Pancreas (tissue), 10 donors: ENCODE measurements around the gene SLC30A7. TPM values are rescaled to one million over a fixed set of nuclear protein-coding genes. Genes with fewer than 3 reads are reported as not detected.
"Not testable (repeated sequence)": the region's sequence is repeated elsewhere in the genome, so short reads cannot be mapped to it uniquely, and the experiment has no call there.

Experiments used
- ATAC-seq, 4 donors: fragments of 200-7000 bp; cut with Tn5 transposase; one replicate each; pipeline versions ENCODE4 v1.8.0 to v1.9.1; 2020; ENCODE audit warnings: mild to moderate bottlenecking in 4 of 4, moderate library complexity in 4 of 4
- DNase-seq, 6 donors: peaks; one replicate each; pipeline ENCODE4 v3.0.0-alpha.2; 2020
- FAIRE-seq: peaks from 2 replicates; lab custom pipeline; 2012; peaks lifted over from hg19 to GRCh38; lab: Jason Lieb, UNC
- H3K27ac ChIP-seq, 4 donors: fragments of 200-600 bp; sonication (generic); 1 replicate in 3 of 4; 2 replicates in 1 of 4; pipeline versions ENCODE4 v1.5.0 to v1.8.0; 2020
- H3K27me3 ChIP-seq, 4 donors: fragments of 200-600 bp; one replicate each; pipeline ENCODE4 v1.8.0; 2021
- H3K36me3 ChIP-seq, 3 donors: fragments of 200-600 bp; sonication (generic) in 1 of 3; one replicate each; pipeline versions ENCODE4 v1.5.0 to v1.8.0; 2020 to 2021
- H3K4me1 ChIP-seq, 3 donors: fragments of 200-600 bp; one replicate each; pipeline ENCODE4 v1.8.0; 2021
- H3K4me3 ChIP-seq, 4 donors: fragments of 200-600 bp; sonication (generic) in 2 of 4; one replicate each; pipeline versions ENCODE4 v1.5.0 to v1.8.0; 2020 to 2021
- H3K9me3 ChIP-seq, 4 donors: fragments of 200-600 bp; one replicate each; pipeline ENCODE4 v1.8.0; 2021
- CTCF ChIP-seq, 4 donors: fragments of 200-600 bp; sonication (generic) in 3 of 4; IDR thresholded peaks; one replicate each; pipeline versions ENCODE4 v1.5.0 to v1.8.0; 2021; ENCODE audit warnings: antibody characterized with exemption in 4 of 4
- WGBS, 2 donors: extraction: QIAGEN DNeasy Blood & Tissue Kit; methylation state at CpG; one replicate each; pipeline ENCODE4 v1.1.7; 2013; 5-methylcytosine and 5-hydroxymethylcytosine counted together
- intact Hi-C, 3 donors: fragments of 100-400 bp; cut with DNase I; formaldehyde crosslinking; loops; one replicate each; pipeline versions ENCODE4 v1.11.1 to v1.14.2; 2022
- polyA plus RNA-seq, 2 donors: library from polyadenylated mRNA; stranded (reverse); fragments of 200-250 nt; gene quantifications; one replicate each; pipeline ENCODE4 v1.2.3, GENCODE V29; 2013
- total RNA-seq, 6 donors: library from RNA; stranded (reverse); fragmentation: NEBNext Ultra II Directional in 4 of 6; extraction: Animal tissue kit (Norgen Biotek cat#: 25700) in 4 of 6; gene quantifications; one replicate each; pipeline versions ENCODE4 v1.2.1 to v1.2.4, GENCODE V29; 2021 to 2023
- donor health status: healthy with polysubstance abuse.
- donor health status: DM: no; HTN: no; CAD: no; lungs with moderate emphysema.
- donor health status: DM: no; HTN: no; CAD: no.
- donor health status: control.
- donor health status: control.
- donor health status: Bipolar disorder and iron deficiency.
- donor health status: DM: yes; HTN: yes; CAD: no.
- donor health status: DM: no; HTN: no; CAD: no.
- donor health status: DM: no; HTN: no; CAD: no.
- donor health status: DM: yes; HTN: yes; CAD: no.

SLC30A7 gene
- total and polyA plus RNA-seq, 8 donors, result 2.5 to 21.4 (median 11.0) TPM

GRCh38 chr1:100942304-100943046, 46.6 kb downstream of the SLC30A7 start:
- DNase-seq, result no peak
- TF ChIP-seq CTCF (IDR thresholded peaks at IDR 0.05), result no peak
- no peak overlapping the region for H3K27ac ChIP-seq
- FAIRE-seq, result no peak
- no peak for ATAC-seq
- peaks cover 0 to 3% (median 0%) of the 10 kb centered on the region in 3 donors for H3K4me1 ChIP-seq
- H3K4me3 ChIP-seq, result no peak overlapping the region
- intact Hi-C loops, result no loop called here
- H3K36me3 ChIP-seq, result no peaks in the 10 kb centered on the region
- no peaks in the 10 kb centered on the region for H3K9me3 ChIP-seq
- WGBS, 2 donors, result 72 to 82% methylated on average over 2 of the region's 2 CpGs
- H3K27me3 ChIP-seq, result no peaks in the 10 kb centered on the region

DNA sequence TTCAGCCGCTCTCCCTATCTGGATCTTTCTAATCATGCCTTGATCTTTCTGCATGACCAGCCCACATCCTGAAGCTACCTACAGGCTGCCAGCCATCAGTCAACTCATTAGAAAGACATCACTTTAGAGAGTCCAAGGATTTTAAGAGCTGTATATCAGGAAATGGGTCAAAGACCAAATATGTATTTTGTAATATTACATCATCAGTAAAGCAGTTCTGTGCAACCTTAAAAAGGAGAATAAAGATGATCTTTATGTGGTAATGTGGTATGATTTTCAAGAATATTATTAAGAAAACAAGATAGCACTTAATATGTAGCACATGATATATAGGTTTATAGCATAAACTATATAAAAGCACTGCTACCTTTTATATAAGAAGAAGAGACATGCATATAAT, 47.6 kb downstream of the SLC30A7 start:
- DNase-seq (no peak), FAIRE-seq (no peak), ATAC-seq (no peak)
- TF ChIP-seq CTCF (IDR thresholded peaks at IDR 0.05), result no peak
- Histone ChIP-seq H3K36me3 (no peaks in the 10 kb centered on the region), H3K4me1 (peaks cover 0 to 3% (median 0%) of the 10 kb centered on the region in 3 donors), H3K27ac (no peak overlapping the region), H3K4me3 (no peak overlapping the region), H3K9me3 (no peaks in the 10 kb centered on the region), H3K27me3 (no peaks in the 10 kb centered on the region)
- intact Hi-C loops, result no loop called here
- WGBS, 2 donors, result 91 to 95% methylated on average over 1 of the region's 1 CpG

GRCh38 chr1:100946064-100946463, 50.2 kb downstream of the SLC30A7 start:
- H3K4me3 ChIP-seq, intact Hi-C loops, FAIRE-seq, H3K36me3 ChIP-seq, H3K27ac ChIP-seq, ATAC-seq, H3K27me3 ChIP-seq, H3K9me3 ChIP-seq, H3K4me1 ChIP-seq, DNase-seq: not testable (repeated sequence)
- 87 to 96% methylated on average over 3 of the region's 3 CpGs for WGBS, 2 donors

DNA sequence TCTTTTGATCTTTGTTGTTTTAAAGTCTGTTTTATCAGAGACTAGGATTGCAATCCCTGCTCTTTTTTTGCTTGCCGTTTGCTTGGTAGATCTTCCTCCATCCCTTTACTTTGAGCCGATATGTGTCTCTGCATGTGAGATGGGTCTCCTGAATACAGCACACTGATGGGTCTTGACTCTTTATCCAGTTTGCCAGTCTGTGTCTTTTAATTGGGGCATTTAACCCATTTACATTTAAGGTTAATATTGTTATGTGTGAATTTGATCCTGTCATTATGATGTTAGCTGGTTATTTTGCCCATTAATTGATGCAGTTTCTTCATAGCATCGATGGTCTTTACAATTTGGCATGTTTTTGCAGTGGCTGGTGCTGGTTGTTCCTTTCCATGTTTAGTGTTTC, 51.9 kb downstream of the SLC30A7 start:
- H3K4me3 ChIP-seq, H3K27ac ChIP-seq, H3K4me1 ChIP-seq, H3K9me3 ChIP-seq, FAIRE-seq, intact Hi-C loops, H3K27me3 ChIP-seq, H3K36me3 ChIP-seq, ATAC-seq, DNase-seq: not testable (repeated sequence)
- 95 to 99% methylated on average over 3 of the region's 3 CpGs for WGBS, 2 donors

- H3K9me3 ChIP-seq, intact Hi-C loops, H3K4me3 ChIP-seq, FAIRE-seq, H3K4me1 ChIP-seq, H3K36me3 ChIP-seq, ATAC-seq, H3K27me3 ChIP-seq, DNase-seq, H3K27ac ChIP-seq: not testable (repeated sequence)
- WGBS, 2 donors, result 92 to 97% methylated on average over 7 of the region's 7 CpGs
Observed at GRCh38 chr1:100948721-100949405, 53.0 kb downstream of the SLC30A7 start.

DNA sequence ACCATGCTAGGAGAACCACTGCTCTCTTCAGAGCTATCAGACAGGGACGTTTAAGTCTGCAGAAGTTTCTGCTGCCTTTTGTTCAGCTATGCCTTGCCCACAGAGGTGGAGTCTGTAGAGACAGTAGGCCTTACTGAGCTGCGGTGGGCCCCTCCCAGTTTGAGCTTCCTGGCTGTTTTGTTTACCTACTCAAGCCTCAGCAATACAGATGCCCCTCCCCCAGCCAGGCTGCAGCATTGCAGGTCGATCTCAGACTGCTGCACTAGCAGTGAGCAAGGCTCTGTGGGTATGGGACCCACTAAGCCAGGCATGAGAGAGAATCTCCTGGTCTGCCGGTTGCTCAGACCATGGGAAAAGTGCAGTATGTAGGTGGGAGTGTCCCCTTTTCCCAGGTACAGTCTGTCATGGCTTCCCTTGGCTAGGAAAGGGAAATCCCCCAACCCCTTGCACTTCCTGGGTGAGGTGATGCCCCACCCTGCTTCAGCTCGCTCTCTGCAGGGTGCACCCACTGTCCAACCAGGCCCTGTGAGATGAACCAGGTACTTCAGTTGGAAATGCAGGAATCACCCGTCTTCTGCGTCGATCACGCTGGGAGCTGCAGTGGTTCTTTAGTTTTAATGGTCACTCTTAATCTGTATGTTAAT, 53.7 kb downstream of the SLC30A7 start:
- H3K27ac ChIP-seq, H3K4me3 ChIP-seq, FAIRE-seq, H3K9me3 ChIP-seq, H3K27me3 ChIP-seq, H3K36me3 ChIP-seq, H3K4me1 ChIP-seq, intact Hi-C loops: not testable (repeated sequence)
- ATAC-seq (peak in 3 of 4 donors; percentile 51 to 58 (median 51)), DNase-seq (peak in 4 of 6 donors; percentile 17 to 69 (median 23))
- WGBS, 2 donors, result 70 to 71% methylated on average over 9 of the region's 9 CpGs
